T47D (cell line): ENCODE results near the gene MBD2.

ENCODE experiments used
- DNase-seq, 2 experiments: peaks; one replicate each; pipeline versions ENCODE4 v3.0.0 to v3.0.0-alpha.2; 2011 to 2012; ENCODE audit warnings: low read depth in 1 of 2, low spot score in 1 of 2
- JUND ChIP-seq: IDR thresholded peaks from 2 replicates; pipeline ENCODE4 v1.6.1; 2012; ENCODE audit warnings: low read depth
- in situ Hi-C: cut with HindIII; loops from 2 replicates; pipeline ENCODE4 v1.10.0; 2016; ENCODE audit warnings: low sequenced_read_pairs, low pct_unique_long_range_greater_than_20kb

The MBD2 gene

GRCh38 chr18:54250846-54251261 is 26.4 kb upstream of the MBD2 start:
- in situ Hi-C loops, result no loop called here
- TF ChIP-seq JUND, result no peak
- DNase-seq, result no peak

GRCh38 chr18:54247511-54248175 is 23.2 kb upstream of the MBD2 start:
- no peak for DNase-seq
- no peak for TF ChIP-seq JUND
- in situ Hi-C loops, result no loop called here

GRCh38 chr18:54242327-54242726 is 17.9 kb upstream of the MBD2 start:
- no peak for TF ChIP-seq JUND

GRCh38 chr18:54241483-54241882 is 17.0 kb upstream of the MBD2 start:
- in situ Hi-C loops, result no loop called here
- TF ChIP-seq JUND, result no peak

More at GRCh38 chr18:54242327-54242726, 17.9 kb upstream of the MBD2 start:
- no peak for DNase-seq
- in situ Hi-C loops, result no loop called here

GRCh38 chr18:54240629-54241107 is 16.2 kb upstream of the MBD2 start:
- TF ChIP-seq JUND, result no peak
- in situ Hi-C loops, result no loop called here
- DNase-seq, result no peak

More at GRCh38 chr18:54241483-54241882, 17.0 kb upstream of the MBD2 start:
- DNase-seq, result no peak

- TF ChIP-seq JUND, result no peak
- DNase-seq, result no peak
- in situ Hi-C loops, result no loop called here
Measured at GRCh38 chr18:54239601-54240000, 15.1 kb upstream of the MBD2 start.

GRCh38 chr18:54239091-54239490 is 14.6 kb upstream of the MBD2 start:
- DNase-seq, result no peak
- TF ChIP-seq JUND, result no peak
- in situ Hi-C loops, result no loop called here

- no peak for TF ChIP-seq JUND
- no peak for DNase-seq
- in situ Hi-C loops, result no loop called here
Measured at GRCh38 chr18:54238173-54238936, 13.9 kb upstream of the MBD2 start.

- in situ Hi-C loops, result no loop called here
- TF ChIP-seq JUND, result no peak
- DNase-seq, result peak in 1 of 2 experiments; percentile 24
Measured at GRCh38 chr18:54235871-54236270, 11.4 kb upstream of the MBD2 start.

- DNase-seq, result no peak
- in situ Hi-C loops, result no loop called here
- TF ChIP-seq JUND, result no peak
Measured at GRCh38 chr18:54233747-54234146, 9.3 kb upstream of the MBD2 start.

- TF ChIP-seq JUND, result no peak
- no peak for DNase-seq
- in situ Hi-C loops, result no loop called here
Measured at GRCh38 chr18:54233228-54233625, 8.8 kb upstream of the MBD2 start.

GRCh38 chr18:54232485-54233227 is 8.2 kb upstream of the MBD2 start:
- in situ Hi-C loops, result no loop called here
- peak in 1 of 2 experiments; percentile 38 for DNase-seq
- TF ChIP-seq JUND, result no peak

- no peak for TF ChIP-seq JUND
- in situ Hi-C loops, result no loop called here
- DNase-seq, result no peak
Measured at GRCh38 chr18:54229421-54230059, 5.1 kb upstream of the MBD2 start.
